Stimulated activated CD8-positive, alpha-beta memory T cell treated with anti-CD3 and anti-CD28 coated beads, Interleukin-15, amount 100 ng/mL, for 48 hours (primary cell): ENCODE measurements around the gene LY9.

Experiments
- DNase-seq, 2 donors: peaks; one replicate each; pipeline ENCODE4 v3.0.0-alpha.2; 2020; ENCODE audit warnings: low read depth in 2 of 2

LY9 gene

GRCh38 chr1:160795951-160796383 lies at the start of gene LY9:
LY9 (plus strand) TSS chr1:160796174; CDS start chr1:160796188, 14 bp downstream.
- DNase-seq, result peak; percentile 68 to 71

DNA sequence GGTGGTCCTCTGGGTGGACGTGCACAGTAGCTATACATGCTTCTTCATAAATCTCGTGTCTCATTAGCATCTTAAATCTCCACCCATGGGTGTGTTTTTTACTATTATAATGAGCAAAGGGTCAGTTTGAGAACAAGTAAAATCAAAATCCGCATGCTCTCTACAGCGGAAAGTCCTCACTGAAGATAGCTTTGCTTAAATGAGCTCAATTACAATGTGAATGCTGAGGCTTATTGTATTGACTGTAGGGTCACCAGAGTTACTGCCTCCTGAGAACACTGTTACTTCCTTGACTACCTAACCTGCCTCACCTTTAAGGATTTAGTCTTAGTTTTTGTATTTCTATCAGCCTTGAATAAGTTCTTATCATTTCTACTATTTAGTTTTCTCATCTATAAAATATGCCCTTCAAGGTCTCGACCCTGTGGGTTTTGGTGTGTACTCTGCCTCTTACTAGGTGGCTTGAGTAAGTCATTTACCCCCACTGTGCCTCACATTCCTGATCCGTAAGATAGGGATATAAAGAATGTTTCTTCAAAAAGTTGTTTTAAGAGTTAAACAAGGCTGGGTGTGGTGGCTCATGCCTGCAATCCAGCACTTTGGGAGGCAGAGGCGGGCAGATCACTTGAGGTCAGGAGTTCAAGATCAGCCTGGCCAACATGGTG lies 49.0 kb upstream of the LY9 start:
- DNase-seq, result no peak

DNA sequence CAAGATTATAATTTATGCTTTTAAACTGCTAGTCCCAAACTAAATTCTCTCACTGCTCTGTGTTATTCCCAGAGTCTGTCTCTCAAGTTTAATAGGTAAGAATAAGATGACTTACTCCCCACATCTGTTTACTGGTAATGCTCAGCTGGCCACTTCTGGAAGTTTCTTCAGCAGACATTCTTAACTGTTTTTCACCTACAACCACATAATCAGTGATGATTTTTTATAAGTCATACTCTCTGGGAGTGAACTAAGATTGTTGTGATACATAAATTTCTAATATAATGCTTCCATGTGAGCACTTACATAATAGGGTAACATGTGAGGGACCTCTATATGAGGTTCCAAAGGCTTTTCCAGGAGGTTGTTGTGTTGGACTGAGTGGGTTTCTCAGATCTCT lies 48.3 kb upstream of the LY9 start:
- no peak for DNase-seq

- DNase-seq, result no peak
Measured at GRCh38 chr1:160748181-160748877, 47.6 kb upstream of the LY9 start.

GRCh38 chr1:160748878-160749269 lies 47.1 kb upstream of the LY9 start:
- DNase-seq, result no peak

GRCh38 chr1:160750608-160751007 lies 45.4 kb upstream of the LY9 start:
- DNase-seq, result no peak

DNA sequence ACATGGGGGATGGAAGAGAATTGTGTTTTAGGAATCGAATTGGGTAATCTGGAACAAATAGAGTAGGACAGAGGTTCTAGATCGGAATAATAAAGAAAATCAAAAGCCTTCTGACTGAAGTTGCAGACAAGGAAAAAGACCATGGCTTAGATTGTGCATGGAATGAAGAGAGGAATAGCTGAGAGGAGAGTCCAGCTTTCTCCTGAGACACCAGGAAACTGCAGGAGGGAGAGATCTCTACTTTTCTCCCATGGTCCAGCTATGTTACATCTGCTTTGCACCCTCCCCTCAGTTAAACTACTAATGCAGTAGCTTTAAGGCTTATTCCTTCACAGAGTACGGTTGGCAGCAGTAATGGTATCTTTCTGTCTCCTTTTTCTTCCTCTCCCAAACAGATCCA lies 43.6 kb upstream of the LY9 start:
- DNase-seq, result no peak

DNA sequence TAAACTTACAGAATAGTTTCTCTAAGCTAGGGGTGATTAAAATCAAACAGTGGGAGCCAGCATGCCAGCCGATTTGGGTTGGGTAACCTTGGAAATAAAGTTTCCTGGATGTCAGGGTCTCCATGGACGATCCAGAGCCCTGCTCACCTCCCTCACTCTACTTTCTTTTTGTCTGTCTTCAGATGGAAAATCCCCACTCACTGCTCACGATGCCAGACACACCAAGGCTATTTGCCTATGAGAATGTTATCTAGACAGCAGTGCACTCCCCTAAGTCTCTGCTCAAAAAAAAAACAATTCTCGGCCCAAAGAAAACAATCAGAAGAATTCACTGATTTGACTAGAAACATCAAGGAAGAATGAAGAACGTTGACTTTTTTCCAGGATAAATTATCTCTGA lies 43.0 kb upstream of the LY9 start:
- no peak for DNase-seq

DNA sequence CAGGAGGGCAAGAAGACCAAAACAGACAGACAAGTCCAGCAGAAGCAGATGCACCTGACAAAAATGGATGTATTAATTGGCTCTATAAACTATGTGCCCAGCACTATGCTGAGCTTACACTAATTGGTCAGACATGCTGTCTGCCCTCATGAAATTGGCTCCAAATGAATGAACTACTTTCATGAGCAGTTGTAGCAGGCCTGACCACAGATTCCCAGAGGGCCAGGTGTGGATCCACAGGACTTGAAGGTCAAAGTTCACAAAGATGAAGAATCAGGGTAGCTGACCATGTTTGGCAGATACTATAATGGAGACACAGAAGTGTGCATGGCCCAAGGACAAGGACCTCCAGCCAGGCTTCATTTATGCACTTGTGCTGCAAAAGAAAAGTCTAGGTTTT lies 42.4 kb upstream of the LY9 start:
- DNase-seq, result no peak

GRCh38 chr1:160755461-160755860 lies 40.5 kb upstream of the LY9 start:
- no peak for DNase-seq

- no peak for DNase-seq
Measured at GRCh38 chr1:160755911-160756848, 39.8 kb upstream of the LY9 start.

- no peak for DNase-seq
Measured at GRCh38 chr1:160756849-160757201, 39.1 kb upstream of the LY9 start.

GRCh38 chr1:160758521-160758920 lies 37.5 kb upstream of the LY9 start:
- DNase-seq, result no peak

GRCh38 chr1:160759740-160760139 lies 36.2 kb upstream of the LY9 start:
- no peak for DNase-seq

DNA sequence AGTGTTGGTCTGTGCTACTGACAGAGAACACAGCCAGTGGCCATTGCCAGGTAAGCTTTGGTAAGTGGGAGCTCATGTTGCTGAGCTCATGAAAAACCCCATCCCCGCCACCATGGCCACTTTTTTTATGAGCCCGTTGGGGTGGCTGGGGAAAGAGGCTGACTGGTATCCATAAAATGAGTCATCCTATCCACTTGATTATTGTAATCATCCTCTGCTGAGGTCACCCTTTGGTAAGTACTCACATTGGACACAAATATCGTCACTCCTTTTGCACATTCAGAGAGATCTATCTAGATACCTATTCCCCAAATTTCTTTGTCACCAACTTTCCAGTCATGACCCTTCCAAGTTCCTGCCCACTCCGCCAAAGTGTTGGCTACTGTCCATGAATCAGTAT lies 34.9 kb upstream of the LY9 start:
- DNase-seq, result no peak

GRCh38 chr1:160761886-160762285 lies 34.1 kb upstream of the LY9 start:
- no peak for DNase-seq

DNA sequence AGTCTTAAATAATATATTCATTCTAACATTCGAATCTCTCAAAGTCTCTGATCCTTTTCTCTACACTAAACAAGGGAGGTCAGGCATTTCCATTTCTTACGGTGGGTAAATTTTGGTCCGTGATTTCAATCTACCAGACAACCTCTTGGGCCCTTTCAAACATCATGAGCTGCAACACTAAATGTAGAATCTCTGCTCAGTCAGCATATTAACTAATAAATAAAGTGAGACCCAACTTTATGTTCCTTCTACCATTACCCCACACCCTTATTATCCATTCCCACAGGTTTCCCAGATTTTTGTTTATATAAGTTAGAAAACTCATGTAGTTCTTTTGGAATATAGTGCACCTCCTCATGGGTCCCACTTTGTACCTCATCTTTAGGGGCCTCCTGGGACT lies 32.0 kb upstream of the LY9 start:
- no peak for DNase-seq

DNA sequence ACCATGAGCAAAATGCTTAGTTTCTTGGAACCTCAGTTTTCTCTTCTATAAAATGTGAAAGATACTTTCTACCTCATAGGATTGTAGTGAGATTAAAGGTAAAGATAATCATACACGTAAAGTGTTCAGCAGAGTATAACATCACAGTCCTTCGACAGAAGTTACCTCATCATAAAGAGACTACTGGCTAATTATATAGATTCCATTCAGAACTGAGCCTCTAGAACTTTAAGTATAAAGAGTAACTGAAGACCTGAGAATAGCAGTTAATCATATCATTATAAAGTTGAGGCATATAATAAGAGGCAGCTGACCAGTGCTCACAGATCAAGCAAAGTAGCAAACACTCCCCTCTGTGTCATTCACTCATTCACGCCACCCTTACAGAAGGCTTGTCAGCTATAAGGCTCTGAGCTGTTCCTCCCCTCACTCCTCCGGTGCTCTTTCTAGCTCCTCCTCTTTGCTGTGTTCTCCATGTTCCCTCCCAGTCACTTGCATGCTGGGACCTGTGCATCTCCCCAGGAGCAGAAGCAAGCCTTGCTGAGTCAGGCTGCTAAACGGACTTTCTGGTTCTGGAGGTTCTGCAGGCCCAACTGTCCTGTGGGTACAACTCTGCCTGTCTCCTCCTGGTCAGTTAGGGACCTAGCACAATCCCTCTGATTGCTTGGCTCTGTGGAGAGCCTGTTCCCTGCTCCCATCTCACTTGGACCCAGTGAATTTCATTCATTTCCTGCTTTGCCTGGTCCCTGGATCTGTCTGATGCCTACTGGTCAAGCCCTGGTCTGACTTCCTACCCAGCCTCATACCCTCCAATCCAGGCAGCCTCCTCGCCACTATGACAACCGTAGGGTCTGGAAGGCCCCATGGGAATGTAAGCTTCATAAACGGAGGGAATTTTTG lies 28.3 kb upstream of the LY9 start:
- DNase-seq, result no peak

DNA sequence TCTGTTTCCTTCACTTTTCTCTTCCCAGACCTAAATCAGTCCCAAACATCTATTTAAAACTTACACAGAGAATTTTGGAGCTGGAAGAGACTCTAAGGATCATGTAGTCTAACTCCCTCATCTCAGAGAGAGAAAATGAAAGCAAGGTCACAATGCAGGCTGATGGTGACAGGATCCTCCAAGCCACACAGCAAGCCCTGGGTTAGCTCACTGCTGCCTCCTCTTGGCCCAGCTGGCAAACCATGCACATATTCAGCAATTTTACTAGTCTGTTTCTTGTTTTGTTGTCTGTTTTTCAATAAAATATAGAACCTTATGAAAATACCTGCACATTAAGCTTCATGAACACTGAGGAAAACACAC lies 27.7 kb upstream of the LY9 start:
- DNase-seq, result peak; percentile 71 to 74

GRCh38 chr1:160772331-160772730 lies 23.6 kb upstream of the LY9 start:
- no peak for DNase-seq

- DNase-seq, result no peak
Measured at GRCh38 chr1:160773093-160773492, 22.9 kb upstream of the LY9 start.
